HL-60 (cell line): ENCODE results near the gene PRPH.

Experiments used
- DNase-seq, 2 experiments: peaks; one replicate each; pipeline ENCODE4 v3.0.0-alpha.2; 2010 to 2020; ENCODE audit warnings: low read depth in 1 of 2, low spot score in 1 of 2
- H3K27ac ChIP-seq: fragments of 250-450 bp; sonication (Bioruptor Pico); replicated peaks from 2 replicates; pipeline ENCODE4 v1.5.1; 2020; ENCODE audit warnings: mild to moderate bottlenecking, moderate library complexity
- H3K27me3 ChIP-seq: fragments of 250-450 bp; sonication (Bioruptor Pico); 2 replicates; pipeline ENCODE4 v1.5.1; 2021; ENCODE audit warnings: mild to moderate bottlenecking, moderate library complexity; ENCODE audit not compliant: insufficient read depth, poor library complexity, severe bottlenecking
- H3K4me3 ChIP-seq: replicated peaks from 2 replicates; pipeline ENCODE4 v1.5.1; 2011; ENCODE audit warnings: mild to moderate bottlenecking, control low read depth, low read length; ENCODE audit not compliant: insufficient read depth
- GABPA ChIP-seq: IDR thresholded peaks from 2 replicates; pipeline ENCODE4 v1.6.1; 2012; ENCODE audit warnings: low read depth
- POLR2AphosphoS5 ChIP-seq: IDR thresholded peaks from 2 replicates; pipeline ENCODE4 v1.6.1; 2012; ENCODE audit warnings: low read depth
- SPI1 ChIP-seq: IDR thresholded peaks from 2 replicates; pipeline ENCODE4 v1.6.1; 2012; ENCODE audit warnings: low read depth, mild to moderate bottlenecking, borderline replicate concordance
- TF ChIP-seq, protein P1 (sequence below): IDR thresholded peaks from 2 replicates; pipeline ENCODE4 v1.6.1; 2012; ENCODE audit warnings: low read depth; ENCODE audit not compliant: insufficient replicate concordance
- TF ChIP-seq, protein P2 (sequence below): IDR thresholded peaks from one replicate; pipeline ENCODE4 v1.5.1; 2011; ENCODE audit warnings: low read length, control low read depth, inconsistent platforms; ENCODE audit not compliant: insufficient read depth

Gene PRPH

DNA sequence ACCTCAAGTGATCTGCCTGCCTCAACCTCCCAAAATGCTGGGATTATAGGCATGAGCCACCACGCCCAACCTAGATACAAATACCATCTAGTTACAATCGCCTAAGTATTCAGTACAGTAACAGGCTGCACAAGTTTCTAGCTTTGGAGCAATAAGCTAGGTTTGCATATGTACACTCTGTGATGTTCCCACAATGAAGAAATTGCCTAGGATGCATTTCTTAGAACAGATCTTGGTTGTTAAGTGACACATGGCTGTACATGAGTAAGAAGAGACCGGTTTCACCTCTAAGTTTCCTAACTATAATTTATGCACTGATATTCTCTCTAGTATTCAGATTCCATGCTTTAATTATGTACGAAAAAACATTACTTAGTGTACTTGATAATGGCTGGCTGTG lies 35.5 kb upstream of the PRPH start:
- no peak overlapping the region for H3K27ac ChIP-seq

DNA sequence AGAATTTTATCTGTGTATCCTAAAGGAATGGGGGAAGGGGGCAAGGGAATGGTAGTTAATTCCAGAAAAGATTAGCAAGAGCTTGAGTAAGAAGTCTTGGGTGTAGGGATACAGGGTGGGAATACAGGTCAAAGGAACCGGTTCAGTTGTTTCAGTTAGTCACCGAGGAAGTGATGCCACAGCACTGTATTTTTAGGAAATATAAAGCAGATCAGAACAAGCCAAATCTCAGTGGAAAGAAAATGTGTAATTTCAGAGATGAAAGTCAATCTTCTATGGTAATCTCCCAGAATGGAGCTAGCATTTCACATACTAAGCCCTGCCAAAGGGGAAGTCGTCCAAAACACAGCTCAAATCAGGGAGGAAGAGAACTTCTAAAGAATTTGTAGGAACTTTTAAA lies 34.8 kb upstream of the PRPH start:
- no peaks in the 10 kb centered on the region for H3K27me3 ChIP-seq
- H3K4me3 ChIP-seq, result no peak overlapping the region
- TF ChIP-seq, protein P1, sequence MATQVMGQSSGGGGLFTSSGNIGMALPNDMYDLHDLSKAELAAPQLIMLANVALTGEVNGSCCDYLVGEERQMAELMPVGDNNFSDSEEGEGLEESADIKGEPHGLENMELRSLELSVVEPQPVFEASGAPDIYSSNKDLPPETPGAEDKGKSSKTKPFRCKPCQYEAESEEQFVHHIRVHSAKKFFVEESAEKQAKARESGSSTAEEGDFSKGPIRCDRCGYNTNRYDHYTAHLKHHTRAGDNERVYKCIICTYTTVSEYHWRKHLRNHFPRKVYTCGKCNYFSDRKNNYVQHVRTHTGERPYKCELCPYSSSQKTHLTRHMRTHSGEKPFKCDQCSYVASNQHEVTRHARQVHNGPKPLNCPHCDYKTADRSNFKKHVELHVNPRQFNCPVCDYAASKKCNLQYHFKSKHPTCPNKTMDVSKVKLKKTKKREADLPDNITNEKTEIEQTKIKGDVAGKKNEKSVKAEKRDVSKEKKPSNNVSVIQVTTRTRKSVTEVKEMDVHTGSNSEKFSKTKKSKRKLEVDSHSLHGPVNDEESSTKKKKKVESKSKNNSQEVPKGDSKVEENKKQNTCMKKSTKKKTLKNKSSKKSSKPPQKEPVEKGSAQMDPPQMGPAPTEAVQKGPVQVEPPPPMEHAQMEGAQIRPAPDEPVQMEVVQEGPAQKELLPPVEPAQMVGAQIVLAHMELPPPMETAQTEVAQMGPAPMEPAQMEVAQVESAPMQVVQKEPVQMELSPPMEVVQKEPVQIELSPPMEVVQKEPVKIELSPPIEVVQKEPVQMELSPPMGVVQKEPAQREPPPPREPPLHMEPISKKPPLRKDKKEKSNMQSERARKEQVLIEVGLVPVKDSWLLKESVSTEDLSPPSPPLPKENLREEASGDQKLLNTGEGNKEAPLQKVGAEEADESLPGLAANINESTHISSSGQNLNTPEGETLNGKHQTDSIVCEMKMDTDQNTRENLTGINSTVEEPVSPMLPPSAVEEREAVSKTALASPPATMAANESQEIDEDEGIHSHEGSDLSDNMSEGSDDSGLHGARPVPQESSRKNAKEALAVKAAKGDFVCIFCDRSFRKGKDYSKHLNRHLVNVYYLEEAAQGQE, result no peak
- TF ChIP-seq SPI1, result peak; percentile 73
- DNase-seq, result no peak
- H3K27ac ChIP-seq, result no peak overlapping the region

More for the DNA sequence above, 35.5 kb upstream of the PRPH start:
- TF ChIP-seq, protein P1, result no peak
- no peak for TF ChIP-seq GABPA
- no peak for TF ChIP-seq SPI1
- TF ChIP-seq, protein P2, sequence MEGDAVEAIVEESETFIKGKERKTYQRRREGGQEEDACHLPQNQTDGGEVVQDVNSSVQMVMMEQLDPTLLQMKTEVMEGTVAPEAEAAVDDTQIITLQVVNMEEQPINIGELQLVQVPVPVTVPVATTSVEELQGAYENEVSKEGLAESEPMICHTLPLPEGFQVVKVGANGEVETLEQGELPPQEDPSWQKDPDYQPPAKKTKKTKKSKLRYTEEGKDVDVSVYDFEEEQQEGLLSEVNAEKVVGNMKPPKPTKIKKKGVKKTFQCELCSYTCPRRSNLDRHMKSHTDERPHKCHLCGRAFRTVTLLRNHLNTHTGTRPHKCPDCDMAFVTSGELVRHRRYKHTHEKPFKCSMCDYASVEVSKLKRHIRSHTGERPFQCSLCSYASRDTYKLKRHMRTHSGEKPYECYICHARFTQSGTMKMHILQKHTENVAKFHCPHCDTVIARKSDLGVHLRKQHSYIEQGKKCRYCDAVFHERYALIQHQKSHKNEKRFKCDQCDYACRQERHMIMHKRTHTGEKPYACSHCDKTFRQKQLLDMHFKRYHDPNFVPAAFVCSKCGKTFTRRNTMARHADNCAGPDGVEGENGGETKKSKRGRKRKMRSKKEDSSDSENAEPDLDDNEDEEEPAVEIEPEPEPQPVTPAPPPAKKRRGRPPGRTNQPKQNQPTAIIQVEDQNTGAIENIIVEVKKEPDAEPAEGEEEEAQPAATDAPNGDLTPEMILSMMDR, result no peak
- no peak for TF ChIP-seq POLR2AphosphoS5
- Histone ChIP-seq H3K4me3 (no peak overlapping the region), H3K27me3 (no peaks in the 10 kb centered on the region)
- no peak for DNase-seq

DNA sequence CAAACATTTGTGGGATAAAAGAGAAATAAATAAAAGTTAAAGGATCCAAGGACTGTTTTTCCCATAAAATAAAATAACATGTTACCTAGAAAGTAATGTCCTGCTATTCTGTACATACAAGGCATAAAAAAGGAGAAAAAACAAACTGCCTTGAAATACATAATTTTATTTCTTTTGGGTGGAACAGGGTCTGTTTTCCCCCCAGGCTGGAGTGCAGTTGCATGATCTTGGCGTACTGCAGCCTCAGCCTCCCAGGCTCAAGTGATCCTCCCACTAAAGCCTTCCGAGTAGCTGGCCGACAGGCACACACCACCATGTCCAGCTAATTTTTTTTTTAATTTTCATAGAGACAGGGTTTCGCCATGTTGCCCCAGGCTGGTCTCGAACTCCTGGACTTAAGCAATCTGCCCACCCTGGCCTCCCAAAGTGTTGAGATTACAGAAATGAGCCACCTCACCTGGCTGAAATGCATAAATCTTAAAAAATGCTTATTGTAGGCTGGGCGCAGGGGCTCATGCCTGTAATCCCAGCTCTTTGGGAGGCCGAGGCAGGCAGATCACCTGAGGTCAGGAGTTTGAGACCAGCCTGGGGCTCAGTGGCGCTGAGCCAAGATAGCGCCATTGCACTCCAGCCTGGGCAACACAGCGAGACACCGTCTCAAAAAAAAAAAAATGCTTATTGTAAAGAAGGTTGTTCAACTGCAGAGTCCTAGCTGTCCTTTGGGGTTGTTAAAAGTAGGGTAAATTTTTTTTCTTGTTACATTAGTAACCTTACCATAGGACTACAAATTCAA lies 34.2 kb upstream of the PRPH start:
- DNase-seq, result no peak
- H3K27me3 ChIP-seq, result no peaks in the 10 kb centered on the region
- no peak for TF ChIP-seq GABPA
- TF ChIP-seq POLR2AphosphoS5, result no peak
- TF ChIP-seq, protein P2, result no peak
- TF ChIP-seq SPI1, result no peak
- TF ChIP-seq, protein P1, result no peak
- H3K4me3 ChIP-seq, result no peak overlapping the region
- H3K27ac ChIP-seq, result no peak overlapping the region
